ENCODE measurements around the gene RGS9. TPM values are rescaled to one million over a fixed set of nuclear protein-coding genes. Genes with fewer than 3 reads are reported as not detected.

RGS9 gene
- total RNA-seq, 1 donor from 2014 or later: 8.5 TPM

DNA sequence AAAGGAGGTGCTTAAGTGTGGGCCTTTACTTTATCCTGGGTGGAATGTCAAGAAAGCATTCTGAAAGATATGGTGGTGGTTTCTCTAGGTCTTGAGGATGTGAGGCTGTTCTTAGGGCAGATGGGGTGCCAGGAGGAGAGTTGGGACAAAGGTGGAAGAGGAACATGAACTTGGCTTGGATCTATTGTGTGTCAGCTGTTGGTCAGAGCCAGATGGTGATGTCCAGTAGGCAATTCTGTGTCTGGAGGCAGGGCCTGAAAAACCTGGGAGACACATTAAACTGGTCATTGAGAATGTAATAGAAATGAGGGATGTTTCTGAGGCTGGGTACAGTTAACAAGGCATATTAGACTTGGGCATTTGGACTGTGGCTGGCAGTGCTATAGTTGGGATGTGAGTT, 32.6 kb upstream of the RGS9 start:
- Mint-ChIP-seq H3K4me3 (ENCODE audit: low read depth) (no peak overlapping the region), H3K27me3 (peaks cover 7% of the 10 kb centered on the region), H3K36me3 (ENCODE audit: insufficient read depth) (no peaks in the 10 kb centered on the region), H3K9me3 (ENCODE audit: low read depth) (no peaks in the 10 kb centered on the region), H3K4me1 (ENCODE audit: low read depth) (peaks cover 15% of the 10 kb centered on the region), H3K27ac (no peak overlapping the region)
- DNase-seq (ENCODE audit: low spot score, unreplicated experiment): no peak
- TF ChIP-seq, protein P1, sequence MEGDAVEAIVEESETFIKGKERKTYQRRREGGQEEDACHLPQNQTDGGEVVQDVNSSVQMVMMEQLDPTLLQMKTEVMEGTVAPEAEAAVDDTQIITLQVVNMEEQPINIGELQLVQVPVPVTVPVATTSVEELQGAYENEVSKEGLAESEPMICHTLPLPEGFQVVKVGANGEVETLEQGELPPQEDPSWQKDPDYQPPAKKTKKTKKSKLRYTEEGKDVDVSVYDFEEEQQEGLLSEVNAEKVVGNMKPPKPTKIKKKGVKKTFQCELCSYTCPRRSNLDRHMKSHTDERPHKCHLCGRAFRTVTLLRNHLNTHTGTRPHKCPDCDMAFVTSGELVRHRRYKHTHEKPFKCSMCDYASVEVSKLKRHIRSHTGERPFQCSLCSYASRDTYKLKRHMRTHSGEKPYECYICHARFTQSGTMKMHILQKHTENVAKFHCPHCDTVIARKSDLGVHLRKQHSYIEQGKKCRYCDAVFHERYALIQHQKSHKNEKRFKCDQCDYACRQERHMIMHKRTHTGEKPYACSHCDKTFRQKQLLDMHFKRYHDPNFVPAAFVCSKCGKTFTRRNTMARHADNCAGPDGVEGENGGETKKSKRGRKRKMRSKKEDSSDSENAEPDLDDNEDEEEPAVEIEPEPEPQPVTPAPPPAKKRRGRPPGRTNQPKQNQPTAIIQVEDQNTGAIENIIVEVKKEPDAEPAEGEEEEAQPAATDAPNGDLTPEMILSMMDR (IDR thresholded peaks at IDR 0.05; ENCODE audit: unreplicated experiment): no peak

DNA sequence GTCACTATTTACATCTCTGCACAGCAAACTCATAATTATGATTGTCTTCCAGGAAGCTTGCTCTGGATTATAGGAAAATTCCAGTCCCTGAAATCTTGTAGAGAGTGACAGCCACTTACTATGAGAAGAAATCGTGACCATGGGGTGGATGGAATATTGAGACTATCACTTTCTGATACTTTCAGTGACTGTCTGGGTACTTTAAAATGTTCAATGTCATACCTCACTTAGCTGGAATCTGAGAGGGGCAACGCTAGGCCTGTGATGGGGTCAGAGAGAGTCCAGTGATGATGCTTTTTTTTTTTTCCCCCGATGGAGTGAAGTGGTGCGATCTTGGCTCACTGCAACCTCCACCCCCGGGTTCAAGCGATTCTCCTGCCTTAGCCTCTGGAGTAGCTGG, 32.2 kb upstream of the RGS9 start:
- Mint-ChIP-seq H3K27me3 (peaks cover 7% of the 10 kb centered on the region), H3K4me1 (ENCODE audit: low read depth) (peaks cover 15% of the 10 kb centered on the region), H3K4me3 (ENCODE audit: low read depth) (no peak overlapping the region), H3K36me3 (ENCODE audit: insufficient read depth) (no peaks in the 10 kb centered on the region), H3K27ac (no peak overlapping the region), H3K9me3 (ENCODE audit: low read depth) (no peaks in the 10 kb centered on the region)
- TF ChIP-seq, protein P1 (IDR thresholded peaks at IDR 0.05; ENCODE audit: unreplicated experiment): no peak
- no peak for DNase-seq (ENCODE audit: low spot score, unreplicated experiment)

DNA sequence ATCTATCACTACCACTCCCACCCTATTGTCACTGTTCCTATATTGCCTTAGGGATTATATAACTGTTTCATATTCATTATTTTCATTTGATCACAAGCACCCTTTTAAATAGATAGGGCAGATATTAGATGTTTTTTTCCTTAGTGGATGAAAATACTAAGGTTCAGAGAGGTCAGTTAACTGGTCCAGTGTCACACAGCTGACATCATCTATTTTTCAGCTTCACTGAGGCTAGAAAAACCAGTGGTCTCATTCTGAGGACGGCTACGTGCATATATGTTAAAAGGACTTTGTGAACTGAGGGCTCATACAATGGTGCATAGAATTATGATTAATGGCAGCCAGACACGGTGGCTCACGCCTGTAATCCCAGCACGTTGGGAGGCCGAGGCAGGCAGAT, 29.0 kb upstream of the RGS9 start:
- Mint-ChIP-seq H3K4me1 (ENCODE audit: low read depth) (peaks cover 15% of the 10 kb centered on the region), H3K27me3 (peaks cover 4% of the 10 kb centered on the region), H3K9me3 (ENCODE audit: low read depth) (no peaks in the 10 kb centered on the region), H3K4me3 (ENCODE audit: low read depth) (no peak overlapping the region), H3K27ac (no peak overlapping the region), H3K36me3 (ENCODE audit: insufficient read depth) (no peaks in the 10 kb centered on the region)
- TF ChIP-seq, protein P1 (IDR thresholded peaks at IDR 0.05; ENCODE audit: unreplicated experiment): no peak
- DNase-seq (ENCODE audit: low spot score, unreplicated experiment): no peak

DNA sequence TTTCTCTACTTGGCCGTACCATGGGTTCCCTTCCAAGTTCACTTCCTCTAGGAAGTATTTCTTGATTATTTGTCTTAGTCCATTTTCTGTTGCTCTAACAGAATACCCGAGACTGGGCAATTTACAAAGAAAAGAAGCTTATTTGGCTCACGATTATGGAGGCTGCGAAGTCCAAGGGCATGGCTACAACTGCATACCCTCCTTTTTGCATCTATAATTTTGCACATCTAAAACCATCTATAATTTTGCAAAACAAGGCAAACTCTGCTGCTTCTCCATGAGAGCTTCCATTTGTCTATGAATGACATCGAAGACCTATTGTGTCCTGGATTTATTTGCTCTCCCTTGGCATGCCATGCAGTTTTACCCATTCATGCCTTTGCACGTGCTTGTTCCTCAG, 27.6 kb upstream of the RGS9 start:
- Mint-ChIP-seq H3K27me3 (peaks cover 1% of the 10 kb centered on the region), H3K4me3 (ENCODE audit: low read depth) (no peak overlapping the region), H3K36me3 (ENCODE audit: insufficient read depth) (no peaks in the 10 kb centered on the region), H3K4me1 (ENCODE audit: low read depth) (peaks cover 15% of the 10 kb centered on the region), H3K27ac (no peak overlapping the region), H3K9me3 (ENCODE audit: low read depth) (no peaks in the 10 kb centered on the region)
- TF ChIP-seq, protein P1 (IDR thresholded peaks at IDR 0.05; ENCODE audit: unreplicated experiment): no peak
- DNase-seq (ENCODE audit: low spot score, unreplicated experiment): no peak

DNA sequence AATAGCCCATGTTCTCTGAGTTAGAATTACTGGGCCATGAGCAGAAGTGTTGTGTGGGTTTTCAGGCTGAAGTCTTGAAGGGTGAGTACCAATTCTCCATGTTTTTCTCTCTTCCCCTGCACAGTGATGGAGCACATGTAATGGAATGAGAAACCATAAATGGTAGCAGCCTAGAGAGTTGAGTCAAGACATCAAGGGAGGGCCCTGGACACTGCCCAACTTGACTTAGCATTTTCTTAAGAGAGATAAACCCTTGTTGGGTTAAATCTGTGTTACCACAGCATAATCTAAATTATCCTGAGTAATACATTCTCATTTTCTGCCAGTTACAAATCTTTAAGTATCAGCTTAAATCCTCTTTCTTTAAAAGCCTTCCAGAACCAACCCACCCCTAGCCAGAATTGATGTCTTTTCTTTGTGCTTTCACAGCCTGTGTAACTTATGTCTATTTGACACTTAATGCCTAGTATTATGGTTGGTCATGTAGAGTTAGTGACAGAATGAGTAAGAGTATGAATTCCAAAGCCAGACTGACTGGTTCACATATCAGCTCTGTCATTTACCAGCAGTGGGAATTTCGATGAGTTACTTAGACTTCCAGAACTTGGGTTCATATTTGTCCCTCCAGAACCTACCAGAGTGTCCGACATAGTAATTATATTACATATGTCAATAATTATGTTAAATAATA, 27.0 kb upstream of the RGS9 start:
- Mint-ChIP-seq H3K4me3 (ENCODE audit: low read depth) (no peak overlapping the region), H3K36me3 (ENCODE audit: insufficient read depth) (no peaks in the 10 kb centered on the region), H3K27ac (no peak overlapping the region), H3K4me1 (ENCODE audit: low read depth) (peaks cover 13% of the 10 kb centered on the region), H3K9me3 (ENCODE audit: low read depth) (no peaks in the 10 kb centered on the region), H3K27me3 (no peaks in the 10 kb centered on the region)
- no peak for DNase-seq (ENCODE audit: low spot score, unreplicated experiment)
- TF ChIP-seq, protein P1 (IDR thresholded peaks at IDR 0.05; ENCODE audit: unreplicated experiment): no peak
